Peyer's patch (tissue), 4 donors: ENCODE measurements around the gene FLT4. TPM values are rescaled to one million over a fixed set of nuclear protein-coding genes. Genes with fewer than 3 reads are reported as not detected.
"Not testable (repeated sequence)": the region's sequence is repeated elsewhere in the genome, so short reads cannot be mapped to it uniquely, and the experiment has no call there.

ENCODE experiments used
- DNase-seq, 3 donors: peaks; one replicate each; pipeline ENCODE4 v3.0.0-alpha.2; 2017 to 2019
- H3K27ac ChIP-seq, 4 donors: fragments of 200-600 bp; sonication (generic); one replicate each; pipeline ENCODE4 v1.5.1; 2016 to 2019
- H3K27me3 ChIP-seq, 2 donors: fragments of 200-600 bp; sonication (generic); one replicate each; pipeline ENCODE4 v1.5.1; 2019
- H3K36me3 ChIP-seq, 3 donors: fragments of 200-600 bp; sonication (generic); one replicate each; pipeline ENCODE4 v1.5.1; 2016 to 2019
- H3K4me1 ChIP-seq, 4 donors: fragments of 200-600 bp; sonication (generic); one replicate each; pipeline ENCODE4 v1.5.1; 2016 to 2019
- H3K4me3 ChIP-seq, 4 donors: fragments of 200-600 bp; sonication (generic); 1 replicate in 3 of 4; 2 replicates in 1 of 4; pipeline ENCODE4 v1.5.1; 2016 to 2019; ENCODE audit warnings: mild to moderate bottlenecking in 1 of 4
- H3K9me3 ChIP-seq, 4 donors: fragments of 200-600 bp; sonication (generic); one replicate each; pipeline ENCODE4 v1.5.1; 2016 to 2019; ENCODE audit warnings: mild to moderate bottlenecking in 1 of 4
- POLR2A ChIP-seq, 2 donors: fragments of 450-650 bp; IDR thresholded peaks; one replicate each; pipeline ENCODE4 v1.5.1; 2017; ENCODE audit warnings: antibody characterized with exemption in 2 of 2, mild to moderate bottlenecking in 2 of 2, moderate library complexity in 2 of 2
- total RNA-seq, 4 donors: library from RNA; depleted of rRNA; stranded (reverse); fragments of >200 nt; gene quantifications; one replicate each; pipeline ENCODE4 v1.1.0, GENCODE V29; 2016
- TF ChIP-seq, protein P1 (sequence below), 6 experiments: fragments of 450-650 bp in 4 of 6; fragments of 200-600 bp in 2 of 6; sonication (generic) in 1 of 6; IDR thresholded peaks; one replicate each; pipeline ENCODE4 v1.5.1; 2017 to 2019; ENCODE audit warnings: antibody characterized with exemption in 6 of 6, mild to moderate bottlenecking in 3 of 6, moderate library complexity in 1 of 6

The FLT4 gene
- total RNA-seq, 4 donors from 2014 or later = 3.9 to 17.3 (median 6.1) TPM

GRCh38 chr5:180690562-180690961 is 41.2 kb upstream of the FLT4 start:
- Histone ChIP-seq H3K9me3 (peaks cover 0 to 2% (median 0%) of the 10 kb centered on the region in 4 donors), H3K27me3 (no peaks in the 10 kb centered on the region), H3K4me3 (no peak overlapping the region), H3K4me1 (no peaks in the 10 kb centered on the region), H3K27ac (no peak overlapping the region), H3K36me3 (no peaks in the 10 kb centered on the region)
- no peak for DNase-seq
- no peak for TF ChIP-seq POLR2A (IDR thresholded peaks at IDR 0.05)
- TF ChIP-seq, protein P1, sequence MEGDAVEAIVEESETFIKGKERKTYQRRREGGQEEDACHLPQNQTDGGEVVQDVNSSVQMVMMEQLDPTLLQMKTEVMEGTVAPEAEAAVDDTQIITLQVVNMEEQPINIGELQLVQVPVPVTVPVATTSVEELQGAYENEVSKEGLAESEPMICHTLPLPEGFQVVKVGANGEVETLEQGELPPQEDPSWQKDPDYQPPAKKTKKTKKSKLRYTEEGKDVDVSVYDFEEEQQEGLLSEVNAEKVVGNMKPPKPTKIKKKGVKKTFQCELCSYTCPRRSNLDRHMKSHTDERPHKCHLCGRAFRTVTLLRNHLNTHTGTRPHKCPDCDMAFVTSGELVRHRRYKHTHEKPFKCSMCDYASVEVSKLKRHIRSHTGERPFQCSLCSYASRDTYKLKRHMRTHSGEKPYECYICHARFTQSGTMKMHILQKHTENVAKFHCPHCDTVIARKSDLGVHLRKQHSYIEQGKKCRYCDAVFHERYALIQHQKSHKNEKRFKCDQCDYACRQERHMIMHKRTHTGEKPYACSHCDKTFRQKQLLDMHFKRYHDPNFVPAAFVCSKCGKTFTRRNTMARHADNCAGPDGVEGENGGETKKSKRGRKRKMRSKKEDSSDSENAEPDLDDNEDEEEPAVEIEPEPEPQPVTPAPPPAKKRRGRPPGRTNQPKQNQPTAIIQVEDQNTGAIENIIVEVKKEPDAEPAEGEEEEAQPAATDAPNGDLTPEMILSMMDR (IDR thresholded peaks at IDR 0.05) = no peak

DNA sequence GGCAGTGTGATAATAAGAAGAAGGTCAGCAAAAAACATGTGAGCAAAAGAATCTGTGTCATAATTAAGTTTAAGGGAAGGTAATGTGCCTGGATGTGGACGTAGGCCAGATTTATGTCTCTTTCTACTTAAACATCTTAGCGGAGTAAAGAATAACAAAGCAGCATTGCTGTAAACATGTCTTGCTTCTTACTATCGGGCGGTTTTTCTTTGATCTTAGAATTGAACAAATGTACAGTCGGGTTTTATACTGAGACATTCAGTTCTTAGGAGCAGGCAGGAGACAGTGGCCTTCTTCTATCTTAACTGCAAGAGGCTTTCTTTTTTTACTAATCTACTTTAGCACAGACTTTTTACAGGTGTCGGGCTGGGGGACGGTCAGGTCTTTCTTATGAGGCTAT is 40.4 kb upstream of the FLT4 start:
- Histone ChIP-seq H3K36me3 (no peaks in the 10 kb centered on the region), H3K27me3 (no peaks in the 10 kb centered on the region)
- no peak for TF ChIP-seq POLR2A (IDR thresholded peaks at IDR 0.05)
- TF ChIP-seq, protein P1 (IDR thresholded peaks at IDR 0.05) = no peak

GRCh38 chr5:180689071-180689694 is 39.8 kb upstream of the FLT4 start:
- H3K27me3 ChIP-seq = no peaks in the 10 kb centered on the region

More for the DNA sequence above, 40.4 kb upstream of the FLT4 start:
- peak overlapping the region in 1 of 4 donors; percentile 53 for H3K27ac ChIP-seq
- H3K9me3 ChIP-seq = no peaks in the 10 kb centered on the region
- no peak overlapping the region for H3K4me3 ChIP-seq
- H3K4me1 ChIP-seq = no peaks in the 10 kb centered on the region
- DNase-seq = no peak

GRCh38 chr5:180688330-180689070 is 39.1 kb upstream of the FLT4 start:
- TF ChIP-seq POLR2A (IDR thresholded peaks at IDR 0.05) = no peak
- TF ChIP-seq, protein P1 (IDR thresholded peaks at IDR 0.05) = no peak
- Histone ChIP-seq H3K4me1 (no peaks in the 10 kb centered on the region), H3K9me3 (no peaks in the 10 kb centered on the region), H3K27me3 (no peaks in the 10 kb centered on the region), H3K36me3 (no peaks in the 10 kb centered on the region), H3K27ac (no peak overlapping the region), H3K4me3 (no peak overlapping the region)
- DNase-seq = no peak

More at GRCh38 chr5:180689071-180689694, 39.8 kb upstream of the FLT4 start:
- no peaks in the 10 kb centered on the region for H3K36me3 ChIP-seq
- DNase-seq = peak in 1 of 3 donors; percentile 27
- no peaks in the 10 kb centered on the region for H3K9me3 ChIP-seq
- peak overlapping the region in 1 of 4 donors; percentile 53 for H3K27ac ChIP-seq
- no peak for TF ChIP-seq POLR2A (IDR thresholded peaks at IDR 0.05)
- TF ChIP-seq, protein P1 (IDR thresholded peaks at IDR 0.05) = no peak
- no peaks in the 10 kb centered on the region for H3K4me1 ChIP-seq
- H3K4me3 ChIP-seq = no peak overlapping the region

GRCh38 chr5:180686799-180687198 is 37.4 kb upstream of the FLT4 start:
- H3K36me3 ChIP-seq, H3K27me3 ChIP-seq, DNase-seq, H3K9me3 ChIP-seq, H3K4me1 ChIP-seq, H3K4me3 ChIP-seq, H3K27ac ChIP-seq: not testable (repeated sequence)

DNA sequence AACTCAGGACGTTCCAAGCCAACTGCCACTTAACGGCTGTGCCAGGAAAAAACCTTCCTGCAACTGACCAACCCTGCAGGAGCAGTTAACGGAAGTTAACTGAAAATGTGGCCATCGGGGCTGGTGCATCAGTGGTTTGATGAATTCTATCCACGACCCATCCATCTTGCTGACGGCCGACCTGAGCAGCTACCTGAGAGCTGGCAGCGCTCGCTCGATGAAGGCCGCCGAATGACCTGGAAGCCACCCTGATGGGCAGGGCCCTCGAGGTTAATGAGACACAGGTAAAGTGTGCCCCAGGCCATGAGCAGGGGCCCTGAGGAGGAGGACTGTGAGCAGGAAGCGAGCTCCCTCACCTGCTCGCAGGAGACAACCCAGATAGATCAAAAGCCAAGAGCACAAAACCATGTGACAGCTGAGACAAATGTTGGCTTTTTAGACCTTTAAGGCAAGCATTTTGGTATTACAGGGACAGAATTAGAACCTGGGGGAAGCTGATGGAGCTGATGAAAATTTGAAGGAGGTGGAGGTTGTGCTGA is 35.3 kb upstream of the FLT4 start:
- Histone ChIP-seq H3K4me1 (no peaks in the 10 kb centered on the region), H3K27ac (peak overlapping the region in 1 of 4 donors; percentile 25), H3K4me3 (no peak overlapping the region), H3K9me3 (no peaks in the 10 kb centered on the region), H3K36me3 (no peaks in the 10 kb centered on the region), H3K27me3 (no peaks in the 10 kb centered on the region)
- no peak for DNase-seq
- TF ChIP-seq, protein P1 (IDR thresholded peaks at IDR 0.05) = no peak
- no peak for TF ChIP-seq POLR2A (IDR thresholded peaks at IDR 0.05)
